ENCODE measurements around the gene ARF4. TPM values are rescaled to one million over a fixed set of nuclear protein-coding genes. Genes with fewer than 3 reads are reported as not detected.

The ARF4 gene
- total and polyA plus RNA-seq, 12 donors, result 67.2 to 443 (median 163) TPM

GRCh38 chr3:57594144-57594543 lies 3.0 kb downstream of the ARF4 start:
- 67 to 74% (median 73%) methylated on average over 4 of the region's 4 CpGs for WGBS, 4 donors
- no peaks in the 10 kb centered on the region for H3K9me3 ChIP-seq (replicated peaks in 1 of 3)
- H3K27me3 ChIP-seq, result no peaks in the 10 kb centered on the region
- peak overlapping the region in 1 of 4 donors; percentile 84 for H3K4me3 ChIP-seq
- no peaks in the 10 kb centered on the region for H3K36me3 ChIP-seq (replicated peaks in 1 of 2)
- no peak overlapping the region for H3K27ac ChIP-seq
- intact Hi-C loops (cut with DNase I), result loop anchor here in 1 of 2 donors (5.0 kb wide), 1 partner anchor 37 kb away; the partner anchor contains the start of gene PDE12
- no peak for DNase-seq
- TF ChIP-seq POLR2A (IDR thresholded peaks at IDR 0.05), result no peak
- TF ChIP-seq, protein P1, sequence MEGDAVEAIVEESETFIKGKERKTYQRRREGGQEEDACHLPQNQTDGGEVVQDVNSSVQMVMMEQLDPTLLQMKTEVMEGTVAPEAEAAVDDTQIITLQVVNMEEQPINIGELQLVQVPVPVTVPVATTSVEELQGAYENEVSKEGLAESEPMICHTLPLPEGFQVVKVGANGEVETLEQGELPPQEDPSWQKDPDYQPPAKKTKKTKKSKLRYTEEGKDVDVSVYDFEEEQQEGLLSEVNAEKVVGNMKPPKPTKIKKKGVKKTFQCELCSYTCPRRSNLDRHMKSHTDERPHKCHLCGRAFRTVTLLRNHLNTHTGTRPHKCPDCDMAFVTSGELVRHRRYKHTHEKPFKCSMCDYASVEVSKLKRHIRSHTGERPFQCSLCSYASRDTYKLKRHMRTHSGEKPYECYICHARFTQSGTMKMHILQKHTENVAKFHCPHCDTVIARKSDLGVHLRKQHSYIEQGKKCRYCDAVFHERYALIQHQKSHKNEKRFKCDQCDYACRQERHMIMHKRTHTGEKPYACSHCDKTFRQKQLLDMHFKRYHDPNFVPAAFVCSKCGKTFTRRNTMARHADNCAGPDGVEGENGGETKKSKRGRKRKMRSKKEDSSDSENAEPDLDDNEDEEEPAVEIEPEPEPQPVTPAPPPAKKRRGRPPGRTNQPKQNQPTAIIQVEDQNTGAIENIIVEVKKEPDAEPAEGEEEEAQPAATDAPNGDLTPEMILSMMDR (IDR thresholded peaks at IDR 0.05), result no peak
- peaks cover 47 to 58% of the 10 kb centered on the region in 2 donors for H3K4me1 ChIP-seq (replicated peaks in 1 of 2)

- WGBS, 4 donors, result 53 to 61% (median 58%) methylated on average over 5 to 6 of the region's 6 CpGs
- DNase-seq, result no peak
- peaks cover 43 to 57% of the 10 kb centered on the region in 2 donors for H3K4me1 ChIP-seq (replicated peaks in 1 of 2)
- TF ChIP-seq, protein P1 (IDR thresholded peaks at IDR 0.05), result no peak
- TF ChIP-seq POLR2A (IDR thresholded peaks at IDR 0.05), result no peak
- H3K27ac ChIP-seq, result peak overlapping the region in 1 of 5 donors; percentile 21
- no peaks in the 10 kb centered on the region for H3K36me3 ChIP-seq (replicated peaks in 1 of 2)
- H3K9me3 ChIP-seq (replicated peaks in 1 of 3), result no peaks in the 10 kb centered on the region
- H3K27me3 ChIP-seq, result no peaks in the 10 kb centered on the region
- intact Hi-C loops (cut with DNase I), result loop anchor here in 1 of 2 donors (5.0 kb wide), 1 partner anchor 35 kb away; the partner anchor contains the start of gene PDE12
- no peak overlapping the region for H3K4me3 ChIP-seq
Observed at GRCh38 chr3:57592306-57592705, 4.8 kb downstream of the ARF4 start.

GRCh38 chr3:57587905-57588304 lies 9.2 kb downstream of the ARF4 start:
- H3K4me3 ChIP-seq, result no peak overlapping the region
- H3K27me3 ChIP-seq, result no peaks in the 10 kb centered on the region
- peaks cover 0 to 4% of the 10 kb centered on the region in 2 donors for H3K36me3 ChIP-seq (replicated peaks in 1 of 2)
- H3K9me3 ChIP-seq (replicated peaks in 1 of 3), result no peaks in the 10 kb centered on the region
- no peak overlapping the region for H3K27ac ChIP-seq
- DNase-seq, result no peak
- intact Hi-C loops (cut with DNase I), result no loop called here
- peaks cover 24 to 47% of the 10 kb centered on the region in 2 donors for H3K4me1 ChIP-seq (replicated peaks in 1 of 2)
- no peak for TF ChIP-seq POLR2A (IDR thresholded peaks at IDR 0.05)
- TF ChIP-seq, protein P1 (IDR thresholded peaks at IDR 0.05), result no peak
- WGBS, 4 donors, result 74 to 83% (median 79%) methylated on average over 2 of the region's 2 CpGs

GRCh38 chr3:57586778-57587177 lies 10.4 kb downstream of the ARF4 start:
- Histone ChIP-seq H3K36me3 (replicated peaks in 1 of 2) (peaks cover 0 to 7% of the 10 kb centered on the region in 2 donors), H3K27me3 (no peaks in the 10 kb centered on the region), H3K27ac (no peak overlapping the region), H3K4me3 (no peak overlapping the region), H3K9me3 (replicated peaks in 1 of 3) (no peaks in the 10 kb centered on the region), H3K4me1 (replicated peaks in 1 of 2) (peaks cover 15 to 35% of the 10 kb centered on the region in 2 donors)
- WGBS, 4 donors, result 74 to 87% (median 80%) methylated on average over 6 of the region's 6 CpGs
- no peak for DNase-seq
- TF ChIP-seq, protein P1 (IDR thresholded peaks at IDR 0.05), result no peak
- no peak for TF ChIP-seq POLR2A (IDR thresholded peaks at IDR 0.05)
- intact Hi-C loops (cut with DNase I), result no loop called here

Measured in adrenal gland (tissue), 12 donors.